ENCODE results near the gene ZNF200. TPM values are rescaled to one million over a fixed set of nuclear protein-coding genes. Genes with fewer than 3 reads are reported as not detected.

ZNF200 gene
- total and polyA plus RNA-seq, 2 of the 13 experiments (the other 11 are each of a cell fraction or from before 2014, with no cell fraction given), result 3.5 to 16.5 TPM

DNA sequence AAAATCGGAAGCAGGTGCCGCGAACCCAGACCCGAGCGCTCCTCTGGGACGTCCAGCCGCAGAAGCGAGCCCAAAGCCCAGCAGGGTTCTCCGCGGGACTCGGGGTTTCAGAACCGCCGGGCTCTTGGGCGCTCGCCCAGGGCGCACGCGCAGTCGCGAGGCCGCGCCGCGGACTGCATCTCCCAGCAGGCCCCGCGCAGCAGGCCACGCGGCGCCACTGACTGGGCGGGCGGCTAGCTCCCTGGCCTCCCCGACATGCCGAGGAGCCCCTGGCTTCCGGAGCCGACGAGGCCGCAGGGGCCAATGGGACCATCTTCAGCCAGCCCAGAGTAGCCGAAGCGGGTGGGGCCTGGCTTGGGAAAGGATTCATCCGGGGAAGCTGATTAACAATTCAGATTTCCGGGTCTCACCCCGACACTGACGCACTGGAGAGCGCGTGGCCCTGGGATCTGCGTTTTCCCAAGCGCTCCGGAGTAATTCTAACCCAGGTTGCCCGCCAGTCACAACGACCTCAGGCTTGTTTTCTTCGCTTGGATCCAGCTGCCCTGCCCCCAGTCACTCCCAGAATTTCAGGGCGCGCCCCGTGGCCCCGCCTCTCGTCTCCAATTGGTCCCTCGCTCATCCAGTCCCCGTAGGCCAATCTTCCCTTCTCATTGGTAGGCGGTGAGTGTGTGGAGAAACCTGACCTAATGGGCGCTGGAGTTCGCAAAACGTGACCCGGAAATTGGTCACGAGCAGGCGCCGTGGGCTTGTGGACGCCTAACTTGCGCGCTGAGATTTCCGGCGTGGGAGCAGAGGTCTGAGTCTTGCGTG, 48.0 kb upstream of the ZNF200 start, which contains the start of gene ZNF263 (continued):
- TF ChIP-seq GABPA (IDR thresholded peaks at IDR 0.05; ENCODE audit: low read depth, low read length) (peak; percentile 84), GABPA (CRISPR knock-in tag; IDR thresholded peaks at IDR 0.05; ENCODE audit: low read depth) (peak; percentile 93), JUN (CRISPR knock-in tag; IDR thresholded peaks at IDR 0.05) (no peak), JUND (CRISPR knock-in tag; IDR thresholded peaks at IDR 0.05) (peak; percentile 50; the same call in 1 of the 2 replicates), RNF2 (conservative IDR thresholded peaks at IDR 0.05; ENCODE audit: low read depth) (peak; percentile 60), CCDC6 (CRISPR knock-in tag; IDR thresholded peaks at IDR 0.05) (peak; percentile 15; the same call in 1 of the 2 replicates), ZNF816 (CRISPR knock-in tag; IDR thresholded peaks at IDR 0.05; ENCODE audit: borderline replicate concordance) (peak; percentile 44; the same call in 1 of the 2 replicates), NFYB (CRISPR knock-in tag; IDR thresholded peaks at IDR 0.05) (peak; percentile 87), ZIK1 (CRISPR knock-in tag; IDR thresholded peaks at IDR 0.05; ENCODE audit: borderline replicate concordance, low read depth) (0 out of 2 replicates have a peak, but pooled peaks have one; percentile 9), ZNF160 (CRISPR knock-in tag; IDR thresholded peaks at IDR 0.05) (peak; percentile 69), TP53 (CRISPR knock-in tag; conservative IDR thresholded peaks at IDR 0.05) (0 out of 2 replicates have a peak, but pooled peaks have one; percentile 35), ELK4 (CRISPR knock-in tag; IDR thresholded peaks at IDR 0.05; ENCODE audit: borderline replicate concordance) (peak; percentile 44; the same call in 1 of the 2 replicates), ZNF513 (CRISPR knock-in tag; conservative IDR thresholded peaks at IDR 0.05) (no peak), POLR2A (IDR thresholded peaks at IDR 0.05; ENCODE audit: insufficient read depth in 1 of 2, low read depth in 2 of 2, low read length in 2 of 2) (peak; percentile 68 to 89), ZNF468 (CRISPR knock-in tag; IDR thresholded peaks at IDR 0.05) (no peak), RBAK (CRISPR knock-in tag; IDR thresholded peaks at IDR 0.05) (no peak), SUZ12 (IDR thresholded peaks at IDR 0.05; ENCODE audit: low read depth, low read length) (peak; percentile 59; the same call in 1 of the 2 replicates), ZNF703 (CRISPR knock-in tag; IDR thresholded peaks at IDR 0.05; ENCODE audit: borderline replicate concordance) (peak; percentile 33; the same call in 1 of the 2 replicates), NRL (CRISPR knock-in tag; IDR thresholded peaks at IDR 0.05; ENCODE audit: borderline replicate concordance) (peak; percentile 35; the same call in 1 of the 2 replicates), RFXAP (CRISPR knock-in tag; IDR thresholded peaks at IDR 0.05; ENCODE audit: borderline replicate concordance) (peak; percentile 48; the same call in 1 of the 2 replicates), ZNF503 (CRISPR knock-in tag; IDR thresholded peaks at IDR 0.05) (peak; percentile 61; the same call in 1 of the 2 replicates), ZNF326 (CRISPR knock-in tag; IDR thresholded peaks at IDR 0.05; ENCODE audit: borderline replicate concordance) (no peak), ZNF724P (CRISPR knock-in tag; IDR thresholded peaks at IDR 0.05; ENCODE audit: borderline replicate concordance) (no peak)
- TF ChIP-seq, protein P1, sequence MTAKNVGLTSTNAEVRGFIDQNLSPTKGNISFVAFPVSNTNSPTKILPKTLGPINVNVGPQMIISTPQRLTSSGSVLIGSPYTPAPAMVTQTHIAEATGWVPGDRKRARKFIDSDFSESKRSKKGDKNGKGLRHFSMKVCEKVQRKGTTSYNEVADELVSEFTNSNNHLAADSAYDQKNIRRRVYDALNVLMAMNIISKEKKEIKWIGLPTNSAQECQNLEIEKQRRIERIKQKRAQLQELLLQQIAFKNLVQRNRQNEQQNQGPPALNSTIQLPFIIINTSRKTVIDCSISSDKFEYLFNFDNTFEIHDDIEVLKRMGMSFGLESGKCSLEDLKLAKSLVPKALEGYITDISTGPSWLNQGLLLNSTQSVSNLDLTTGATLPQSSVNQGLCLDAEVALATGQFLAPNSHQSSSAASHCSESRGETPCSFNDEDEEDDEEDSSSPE (CRISPR knock-in tag; IDR thresholded peaks at IDR 0.05), result peak; percentile 71

Measured in HepG2 (cell line).